ENCODE measurements around the gene FXYD1.
"Not testable (repeated sequence)": the region's sequence is repeated elsewhere in the genome, so short reads cannot be mapped to it uniquely, and the experiment has no call there.

- TF ChIP-seq, protein P1, sequence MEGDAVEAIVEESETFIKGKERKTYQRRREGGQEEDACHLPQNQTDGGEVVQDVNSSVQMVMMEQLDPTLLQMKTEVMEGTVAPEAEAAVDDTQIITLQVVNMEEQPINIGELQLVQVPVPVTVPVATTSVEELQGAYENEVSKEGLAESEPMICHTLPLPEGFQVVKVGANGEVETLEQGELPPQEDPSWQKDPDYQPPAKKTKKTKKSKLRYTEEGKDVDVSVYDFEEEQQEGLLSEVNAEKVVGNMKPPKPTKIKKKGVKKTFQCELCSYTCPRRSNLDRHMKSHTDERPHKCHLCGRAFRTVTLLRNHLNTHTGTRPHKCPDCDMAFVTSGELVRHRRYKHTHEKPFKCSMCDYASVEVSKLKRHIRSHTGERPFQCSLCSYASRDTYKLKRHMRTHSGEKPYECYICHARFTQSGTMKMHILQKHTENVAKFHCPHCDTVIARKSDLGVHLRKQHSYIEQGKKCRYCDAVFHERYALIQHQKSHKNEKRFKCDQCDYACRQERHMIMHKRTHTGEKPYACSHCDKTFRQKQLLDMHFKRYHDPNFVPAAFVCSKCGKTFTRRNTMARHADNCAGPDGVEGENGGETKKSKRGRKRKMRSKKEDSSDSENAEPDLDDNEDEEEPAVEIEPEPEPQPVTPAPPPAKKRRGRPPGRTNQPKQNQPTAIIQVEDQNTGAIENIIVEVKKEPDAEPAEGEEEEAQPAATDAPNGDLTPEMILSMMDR (IDR thresholded peaks at IDR 0.05; ENCODE audit: low read depth, low read length) = not testable (repeated sequence)
- not testable (repeated sequence) for TF ChIP-seq EZH2phosphoT487 (IDR thresholded peaks at IDR 0.05; ENCODE audit: low read depth)
These were observed 14.5 kb downstream of the FXYD1 start for GRCh38 chr19:35153129-35153522.

Data from OCI-LY3 (cell line).